ENCODE measurements around the gene COMMD1. TPM values are rescaled to one million over a fixed set of nuclear protein-coding genes. Genes with fewer than 3 reads are reported as not detected.
"Not testable (repeated sequence)": the region's sequence is repeated elsewhere in the genome, so short reads cannot be mapped to it uniquely, and the experiment has no call there.

Gene COMMD1
- polyA plus RNA-seq, 2 of the 4 experiments (the other 2 are of a cell fraction): 54.1 to 57.3 TPM

DNA sequence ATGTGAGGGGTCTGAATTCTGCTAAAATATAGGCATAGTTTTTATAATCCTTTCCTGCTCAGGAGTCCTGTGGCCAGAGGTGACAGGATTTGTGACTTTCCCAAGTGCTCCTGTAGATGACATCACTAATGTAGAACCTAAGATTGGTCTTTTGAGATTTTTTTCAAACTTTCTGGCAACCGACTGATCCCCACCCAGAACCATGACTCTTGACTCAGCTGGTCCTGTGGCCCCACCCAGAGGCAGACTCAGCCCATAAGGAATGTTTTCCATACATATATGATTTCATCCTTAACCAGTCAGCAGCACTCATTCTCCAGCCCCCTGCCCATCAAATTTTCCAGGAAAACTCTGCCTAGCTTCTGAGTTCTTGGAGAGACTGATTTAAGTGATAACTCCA lies 46.8 kb downstream of the COMMD1 start:
- peaks cover 12% of the 10 kb centered on the region; the same call in 2 of the 3 replicates for H3K9me3 ChIP-seq
- ChIA-PET CTCF (interaction anchor here (0.5 to 2.2 kb wide), 3 partner anchors 12 to 245 kb away, joined by 3 to 5 read pairs (median 4); no protein-coding TSS in a partner anchor), POLR2A (no interaction called here)
- no peak overlapping the region for H3K4me2 ChIP-seq
- FAIRE-seq: no peak
- H3K27ac ChIP-seq: no peak overlapping the region
- DNase-seq (ENCODE audit: low read depth in 1 of 2, low spot score in 1 of 2): no peak
- TF ChIP-seq, protein P1, sequence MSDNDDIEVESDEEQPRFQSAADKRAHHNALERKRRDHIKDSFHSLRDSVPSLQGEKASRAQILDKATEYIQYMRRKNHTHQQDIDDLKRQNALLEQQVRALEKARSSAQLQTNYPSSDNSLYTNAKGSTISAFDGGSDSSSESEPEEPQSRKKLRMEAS (IDR thresholded peaks at IDR 0.05): no peak
- TF ChIP-seq RFX5 (IDR thresholded peaks at IDR 0.05) (no peak), FOSB (CRISPR knock-in tag; IDR thresholded peaks at IDR 0.05) (no peak), ZC3H11A (IDR thresholded peaks at IDR 0.05) (no peak), NFE2L2 (conservative IDR thresholded peaks at IDR 0.05; ENCODE audit: low read length) (no peak), SMC3 (IDR thresholded peaks at IDR 0.05) (no peak), TFCP2L1 (CRISPR knock-in tag; IDR thresholded peaks at IDR 0.05) (no peak), EHF (CRISPR knock-in tag; IDR thresholded peaks at IDR 0.05) (no peak), TP53 (CRISPR knock-in tag; IDR thresholded peaks at IDR 0.05) (no peak)
- TF ChIP-seq, protein P2, sequence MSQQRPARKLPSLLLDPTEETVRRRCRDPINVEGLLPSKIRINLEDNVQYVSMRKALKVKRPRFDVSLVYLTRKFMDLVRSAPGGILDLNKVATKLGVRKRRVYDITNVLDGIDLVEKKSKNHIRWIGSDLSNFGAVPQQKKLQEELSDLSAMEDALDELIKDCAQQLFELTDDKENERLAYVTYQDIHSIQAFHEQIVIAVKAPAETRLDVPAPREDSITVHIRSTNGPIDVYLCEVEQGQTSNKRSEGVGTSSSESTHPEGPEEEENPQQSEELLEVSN (IDR thresholded peaks at IDR 0.05; ENCODE audit: borderline replicate concordance, low read depth): no peak
- TF ChIP-seq, protein P3, sequence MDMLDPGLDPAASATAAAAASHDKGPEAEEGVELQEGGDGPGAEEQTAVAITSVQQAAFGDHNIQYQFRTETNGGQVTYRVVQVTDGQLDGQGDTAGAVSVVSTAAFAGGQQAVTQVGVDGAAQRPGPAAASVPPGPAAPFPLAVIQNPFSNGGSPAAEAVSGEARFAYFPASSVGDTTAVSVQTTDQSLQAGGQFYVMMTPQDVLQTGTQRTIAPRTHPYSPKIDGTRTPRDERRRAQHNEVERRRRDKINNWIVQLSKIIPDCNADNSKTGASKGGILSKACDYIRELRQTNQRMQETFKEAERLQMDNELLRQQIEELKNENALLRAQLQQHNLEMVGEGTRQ (IDR thresholded peaks at IDR 0.05): no peak
- TF ChIP-seq, protein P4, sequence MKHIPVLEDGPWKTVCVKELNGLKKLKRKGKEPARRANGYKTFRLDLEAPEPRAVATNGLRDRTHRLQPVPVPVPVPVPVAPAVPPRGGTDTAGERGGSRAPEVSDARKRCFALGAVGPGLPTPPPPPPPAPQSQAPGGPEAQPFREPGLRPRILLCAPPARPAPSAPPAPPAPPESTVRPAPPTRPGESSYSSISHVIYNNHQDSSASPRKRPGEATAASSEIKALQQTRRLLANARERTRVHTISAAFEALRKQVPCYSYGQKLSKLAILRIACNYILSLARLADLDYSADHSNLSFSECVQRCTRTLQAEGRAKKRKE (CRISPR knock-in tag; IDR thresholded peaks at IDR 0.05; ENCODE audit: low read depth): no peak
- TF ChIP-seq, protein P5, sequence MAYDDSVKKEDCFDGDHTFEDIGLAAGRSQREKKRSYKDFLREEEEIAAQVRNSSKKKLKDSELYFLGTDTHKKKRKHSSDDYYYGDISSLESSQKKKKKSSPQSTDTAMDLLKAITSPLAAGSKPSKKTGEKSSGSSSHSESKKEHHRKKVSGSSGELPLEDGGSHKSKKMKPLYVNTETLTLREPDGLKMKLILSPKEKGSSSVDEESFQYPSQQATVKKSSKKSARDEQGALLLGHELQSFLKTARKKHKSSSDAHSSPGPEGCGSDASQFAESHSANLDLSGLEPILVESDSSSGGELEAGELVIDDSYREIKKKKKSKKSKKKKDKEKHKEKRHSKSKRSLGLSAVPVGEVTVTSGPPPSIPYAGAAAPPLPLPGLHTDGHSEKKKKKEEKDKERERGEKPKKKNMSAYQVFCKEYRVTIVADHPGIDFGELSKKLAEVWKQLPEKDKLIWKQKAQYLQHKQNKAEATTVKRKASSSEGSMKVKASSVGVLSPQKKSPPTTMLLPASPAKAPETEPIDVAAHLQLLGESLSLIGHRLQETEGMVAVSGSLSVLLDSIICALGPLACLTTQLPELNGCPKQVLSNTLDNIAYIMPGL (CRISPR knock-in tag; IDR thresholded peaks at IDR 0.05; ENCODE audit: borderline replicate concordance): no peak
- TF ChIP-seq, protein P6, sequence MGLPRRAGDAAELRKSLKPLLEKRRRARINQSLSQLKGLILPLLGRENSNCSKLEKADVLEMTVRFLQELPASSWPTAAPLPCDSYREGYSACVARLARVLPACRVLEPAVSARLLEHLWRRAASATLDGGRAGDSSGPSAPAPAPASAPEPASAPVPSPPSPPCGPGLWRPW (IDR thresholded peaks at IDR 0.05): no peak
- H3K4me3 ChIP-seq: no peak overlapping the region
- WGBS (ENCODE audit: missing lambda C conversion rate): 93% methylated on average over 1 of the region's 1 CpG
- peaks cover 23% of the 10 kb centered on the region for H3K4me1 ChIP-seq
- ATAC-seq: no peak

DNA sequence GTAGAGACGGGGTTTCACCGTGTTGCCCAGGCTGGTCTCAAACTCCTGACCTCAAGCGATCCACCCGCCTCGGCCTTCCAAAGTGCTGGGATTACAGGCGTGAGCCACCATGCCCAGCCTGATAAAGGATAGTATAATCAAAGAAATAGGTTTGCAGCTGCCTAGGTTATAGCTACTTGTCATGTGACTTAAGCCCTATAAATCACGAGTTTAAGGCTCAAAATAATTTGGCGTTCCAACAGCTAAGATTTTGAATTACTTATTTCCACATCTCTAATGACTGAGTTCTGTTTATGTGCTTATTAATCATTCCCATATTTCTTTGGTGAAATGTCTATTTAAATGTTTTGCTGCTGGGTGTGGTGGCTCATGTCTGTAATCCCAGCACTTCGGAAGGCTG lies 49.4 kb downstream of the COMMD1 start:
- H3K4me2 ChIP-seq; FAIRE-seq; ATAC-seq; DNase-seq (ENCODE audit: low read depth in 1 of 2, low spot score in 1 of 2); H3K4me1 ChIP-seq; POLR2A ChIA-PET; H3K4me3 ChIP-seq; H3K27ac ChIP-seq: not testable (repeated sequence)
- CTCF ChIA-PET: interaction anchor here (0.8 to 1.3 kb wide), 4 partner anchors 10 to 38 kb away, joined by 3 to 4 read pairs (median 3); no protein-coding TSS in a partner anchor
- 91% methylated on average over 9 of the region's 9 CpGs for WGBS (ENCODE audit: missing lambda C conversion rate)
- peaks cover 12% of the 10 kb centered on the region; the same call in 2 of the 3 replicates for H3K9me3 ChIP-seq

DNA sequence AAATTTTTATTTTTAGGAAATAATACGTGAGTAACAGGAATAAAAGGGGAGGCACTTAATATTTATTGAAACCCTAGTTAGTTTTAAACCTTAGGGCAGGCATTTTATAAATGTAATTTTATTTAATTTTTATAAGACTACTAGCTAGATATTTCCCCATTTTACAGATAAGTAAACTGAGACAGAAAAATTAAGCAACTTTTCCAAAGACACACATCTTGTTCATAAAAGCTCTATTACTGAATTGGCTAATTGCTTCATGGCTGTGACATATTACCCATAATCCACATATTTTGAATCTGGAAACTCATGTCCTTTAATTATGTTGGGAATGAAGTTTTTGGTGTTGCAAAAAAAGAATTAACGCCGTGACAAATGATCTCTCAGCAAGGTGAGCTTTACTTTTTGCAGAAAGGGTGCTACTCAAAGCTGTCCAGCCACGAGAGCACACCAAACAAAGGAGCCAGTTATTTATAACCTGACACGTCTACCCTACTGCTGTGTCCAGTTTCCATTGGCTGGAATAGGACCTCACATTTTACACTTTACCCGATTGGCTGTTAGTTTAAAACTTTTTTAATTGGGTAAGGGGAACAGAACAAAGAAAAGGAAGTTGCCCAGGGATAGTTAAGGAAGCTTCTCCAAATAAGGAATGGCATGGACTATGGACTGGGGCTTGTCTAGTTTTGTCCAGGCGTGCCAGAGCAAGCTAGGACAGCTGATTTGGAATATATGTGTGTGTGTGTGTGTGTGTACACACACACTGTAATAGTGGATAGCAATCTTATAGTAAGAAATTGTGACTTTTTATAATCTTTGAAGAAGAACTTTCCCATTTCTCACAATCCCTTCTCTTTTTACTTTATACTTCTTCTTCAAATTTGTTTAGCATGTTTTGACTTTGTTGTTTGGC lies 54.2 kb downstream of the COMMD1 start:
- FAIRE-seq (no peak), ATAC-seq (no peak), DNase-seq (ENCODE audit: low read depth in 1 of 2, low spot score in 1 of 2) (peak in 1 of 2 experiments; percentile 50)
- Histone ChIP-seq H3K27ac (no peak overlapping the region), H3K9me3 (no peaks in the 10 kb centered on the region), H3K4me1 (peaks cover 8% of the 10 kb centered on the region; the same call in 1 of the 3 replicates), H3K4me2 (no peak overlapping the region), H3K4me3 (no peak overlapping the region)
- TF ChIP-seq CHD2 (IDR thresholded peaks at IDR 0.05; ENCODE audit: low read length, partially characterized antibody) (no peak), RAD21 (conservative IDR thresholded peaks at IDR 0.05 in 1 of 2, IDR thresholded peaks at IDR 0.05 in 1 of 2) (no peak), FOSB (CRISPR knock-in tag; IDR thresholded peaks at IDR 0.05) (no peak), POLR2A (IDR thresholded peaks at IDR 0.05; ENCODE audit: low read length) (no peak), CBX8 (IDR thresholded peaks at IDR 0.05) (no peak), JUNB (IDR thresholded peaks at IDR 0.05) (no peak), KDM5A (IDR thresholded peaks at IDR 0.05) (no peak), CBX2 (IDR thresholded peaks at IDR 0.05; ENCODE audit: borderline replicate concordance, low read depth) (no peak), ZFP36 (IDR thresholded peaks at IDR 0.05; ENCODE audit: borderline replicate concordance, partially characterized antibody) (no peak), NPAS2 (CRISPR knock-in tag; IDR thresholded peaks at IDR 0.05; ENCODE audit: borderline replicate concordance) (no peak), RFX5 (IDR thresholded peaks at IDR 0.05) (no peak)
- TF ChIP-seq, protein P5 (CRISPR knock-in tag; IDR thresholded peaks at IDR 0.05; ENCODE audit: borderline replicate concordance): no peak
- TF ChIP-seq, protein P4 (CRISPR knock-in tag; IDR thresholded peaks at IDR 0.05; ENCODE audit: low read depth): no peak
- POLR2A ChIA-PET: no interaction called here
- 87% methylated on average over 7 of the region's 7 CpGs for WGBS (ENCODE audit: missing lambda C conversion rate)
- CTCF ChIA-PET: interaction anchor here (0.6 to 0.8 kb wide), 2 partner anchors 34 to 41 kb away, joined by 3 to 4 read pairs; no protein-coding TSS in a partner anchor
